Gastrocnemius medialis (tissue), 4 donors: ENCODE results near the gene SDK2.

Experiments
- CTCF ChIP-seq, 5 experiments: fragments of 450-650 bp in 3 of 5; fragments of 200-600 bp in 2 of 5; sonication (generic) in 2 of 5; IDR thresholded peaks in 4 of 5; conservative IDR thresholded peaks in 1 of 5; 1 replicate in 4 of 5; 2 replicates in 1 of 5; pipeline ENCODE4 v1.5.1; 2016 to 2019; ENCODE audit warnings: antibody characterized with exemption in 5 of 5, mild to moderate bottlenecking in 3 of 5, moderate library complexity in 3 of 5
- POLR2A ChIP-seq, 2 donors: fragments of 450-650 bp; IDR thresholded peaks; one replicate each; pipeline ENCODE4 v1.6.1; 2017; ENCODE audit warnings: antibody characterized with exemption in 2 of 2, mild to moderate bottlenecking in 2 of 2, moderate library complexity in 2 of 2

- no peak for TF ChIP-seq POLR2A (IDR thresholded peaks at IDR 0.05)
- TF ChIP-seq CTCF (IDR thresholded peaks at IDR 0.05 in 4 of 5, conservative IDR thresholded peaks at IDR 0.05 in 1 of 5), result peak in 2 of 5 experiments; percentile 14 to 20
Observed at GRCh38 chr17:73340093-73340596, 304.1 kb downstream of the SDK2 start.
